ENCODE data around the gene CYP39A1. TPM values are rescaled to one million over a fixed set of nuclear protein-coding genes. Genes with fewer than 3 reads are reported as not detected.

The CYP39A1 gene
- total and polyA plus RNA-seq, 2 of the 13 experiments (the other 11 are each of a cell fraction or from before 2014, with no cell fraction given), result 0.13 TPM; not detected in 1

DNA sequence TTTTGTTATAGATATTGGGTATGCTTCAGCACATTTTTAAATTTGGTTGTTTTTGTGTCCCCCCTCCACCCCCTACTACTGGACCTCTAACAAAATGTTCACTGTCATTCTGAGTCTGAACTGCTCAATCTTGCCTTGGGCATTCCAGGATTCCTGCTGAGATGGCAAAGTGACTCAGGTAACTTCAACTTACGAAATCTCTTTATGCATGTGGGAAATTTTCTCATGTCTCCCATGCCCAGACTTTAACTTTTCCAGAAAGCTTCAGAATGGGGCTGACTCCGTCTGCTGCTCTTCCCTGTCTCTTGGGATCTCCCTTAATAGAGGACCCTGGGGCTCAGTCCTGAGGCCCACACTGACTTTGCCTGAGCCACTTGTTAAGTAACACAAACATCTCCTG is 14.0 kb downstream of the CYP39A1 start:
- no peak overlapping the region for H3K4me3 ChIP-seq (replicated peaks in 1 of 3; ENCODE audit: insufficient read depth in 1 of 3, low read depth in 2 of 3, low read length in 3 of 3)
- WGBS (ENCODE audit: low lambda C conversion rate), result 2% methylated on average over 2 of the region's 2 CpGs
- in situ Hi-C loops (cut with HindIII; ENCODE audit: extremely low pct_ligation_motif_present, low pct_unique_long_range_greater_than_20kb) (loop anchor here (10.0 kb wide), 2 partner anchors 214 to 424 kb away; no protein-coding TSS in a partner anchor), intact Hi-C loops (cut with micrococcal nuclease; ENCODE audit: unreplicated experiment) (no loop called here)
- DNase-seq (ENCODE audit: low spot score) (no peak), ATAC-seq (no peak), FAIRE-seq (no peak)
- ChIA-PET CTCF (ENCODE audit: low intra/inter-chr PET ratio, low total read pairs) (no interaction called here), POLR2A (no interaction called here)
- no peaks in the 10 kb centered on the region for H3K4me1 ChIP-seq (ENCODE audit: insufficient read depth, low read length)
- H2AFZ ChIP-seq (ENCODE audit: low read length), result no peak overlapping the region
- no peak overlapping the region for H3K4me2 ChIP-seq (ENCODE audit: low read depth, low read length)
- BruUV-seq (replicated peaks), result no TSS peak
- no peak overlapping the region for H3K27ac ChIP-seq (ENCODE audit: extremely low read length, insufficient read depth, low read length)
- no peak overlapping the region for H3K9ac ChIP-seq (ENCODE audit: insufficient read depth, low read depth, low read length)
- no peaks in the 10 kb centered on the region for H3K36me3 ChIP-seq (replicated peaks in 1 of 2; ENCODE audit: control insufficient read depth in 1 of 2, insufficient read depth in 2 of 2, low read length in 2 of 2)
- H3K79me2 ChIP-seq (ENCODE audit: insufficient read depth, low read length), result no peaks in the 10 kb centered on the region
- no peaks in the 10 kb centered on the region for H4K20me1 ChIP-seq (ENCODE audit: insufficient read depth, low read length)
- TF ChIP-seq SCMH1 (CRISPR knock-in tag; IDR thresholded peaks at IDR 0.05; ENCODE audit: borderline replicate concordance) (no peak), KLF9 (CRISPR knock-in tag; IDR thresholded peaks at IDR 0.05; ENCODE audit: low read depth) (no peak), ZSCAN22 (CRISPR knock-in tag; IDR thresholded peaks at IDR 0.05) (no peak), ZNF605 (CRISPR knock-in tag; IDR thresholded peaks at IDR 0.05) (no peak), CTCF (CRISPR knock-in tag; IDR thresholded peaks at IDR 0.05) (no peak), MIER2 (CRISPR knock-in tag; IDR thresholded peaks at IDR 0.05) (no peak), ZNF224 (CRISPR knock-in tag; IDR thresholded peaks at IDR 0.05) (no peak), SSRP1 (CRISPR knock-in tag; IDR thresholded peaks at IDR 0.05) (no peak), ZNF44 (CRISPR knock-in tag; IDR thresholded peaks at IDR 0.05) (no peak), ZNF530 (CRISPR knock-in tag; IDR thresholded peaks at IDR 0.05; ENCODE audit: low read depth) (no peak), ZNF549 (CRISPR knock-in tag; IDR thresholded peaks at IDR 0.05) (no peak)
- TF ChIP-seq, protein P1, sequence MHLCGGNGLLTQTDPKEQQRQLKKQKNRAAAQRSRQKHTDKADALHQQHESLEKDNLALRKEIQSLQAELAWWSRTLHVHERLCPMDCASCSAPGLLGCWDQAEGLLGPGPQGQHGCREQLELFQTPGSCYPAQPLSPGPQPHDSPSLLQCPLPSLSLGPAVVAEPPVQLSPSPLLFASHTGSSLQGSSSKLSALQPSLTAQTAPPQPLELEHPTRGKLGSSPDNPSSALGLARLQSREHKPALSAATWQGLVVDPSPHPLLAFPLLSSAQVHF (CRISPR knock-in tag; IDR thresholded peaks at IDR 0.05), result no peak
- TF ChIP-seq, protein P2, sequence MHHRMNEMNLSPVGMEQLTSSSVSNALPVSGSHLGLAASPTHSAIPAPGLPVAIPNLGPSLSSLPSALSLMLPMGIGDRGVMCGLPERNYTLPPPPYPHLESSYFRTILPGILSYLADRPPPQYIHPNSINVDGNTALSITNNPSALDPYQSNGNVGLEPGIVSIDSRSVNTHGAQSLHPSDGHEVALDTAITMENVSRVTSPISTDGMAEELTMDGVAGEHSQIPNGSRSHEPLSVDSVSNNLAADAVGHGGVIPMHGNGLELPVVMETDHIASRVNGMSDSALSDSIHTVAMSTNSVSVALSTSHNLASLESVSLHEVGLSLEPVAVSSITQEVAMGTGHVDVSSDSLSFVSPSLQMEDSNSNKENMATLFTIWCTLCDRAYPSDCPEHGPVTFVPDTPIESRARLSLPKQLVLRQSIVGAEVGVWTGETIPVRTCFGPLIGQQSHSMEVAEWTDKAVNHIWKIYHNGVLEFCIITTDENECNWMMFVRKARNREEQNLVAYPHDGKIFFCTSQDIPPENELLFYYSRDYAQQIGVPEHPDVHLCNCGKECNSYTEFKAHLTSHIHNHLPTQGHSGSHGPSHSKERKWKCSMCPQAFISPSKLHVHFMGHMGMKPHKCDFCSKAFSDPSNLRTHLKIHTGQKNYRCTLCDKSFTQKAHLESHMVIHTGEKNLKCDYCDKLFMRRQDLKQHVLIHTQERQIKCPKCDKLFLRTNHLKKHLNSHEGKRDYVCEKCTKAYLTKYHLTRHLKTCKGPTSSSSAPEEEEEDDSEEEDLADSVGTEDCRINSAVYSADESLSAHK (CRISPR knock-in tag; IDR thresholded peaks at IDR 0.05; ENCODE audit: borderline replicate concordance), result no peak
- TF ChIP-seq, protein P3, sequence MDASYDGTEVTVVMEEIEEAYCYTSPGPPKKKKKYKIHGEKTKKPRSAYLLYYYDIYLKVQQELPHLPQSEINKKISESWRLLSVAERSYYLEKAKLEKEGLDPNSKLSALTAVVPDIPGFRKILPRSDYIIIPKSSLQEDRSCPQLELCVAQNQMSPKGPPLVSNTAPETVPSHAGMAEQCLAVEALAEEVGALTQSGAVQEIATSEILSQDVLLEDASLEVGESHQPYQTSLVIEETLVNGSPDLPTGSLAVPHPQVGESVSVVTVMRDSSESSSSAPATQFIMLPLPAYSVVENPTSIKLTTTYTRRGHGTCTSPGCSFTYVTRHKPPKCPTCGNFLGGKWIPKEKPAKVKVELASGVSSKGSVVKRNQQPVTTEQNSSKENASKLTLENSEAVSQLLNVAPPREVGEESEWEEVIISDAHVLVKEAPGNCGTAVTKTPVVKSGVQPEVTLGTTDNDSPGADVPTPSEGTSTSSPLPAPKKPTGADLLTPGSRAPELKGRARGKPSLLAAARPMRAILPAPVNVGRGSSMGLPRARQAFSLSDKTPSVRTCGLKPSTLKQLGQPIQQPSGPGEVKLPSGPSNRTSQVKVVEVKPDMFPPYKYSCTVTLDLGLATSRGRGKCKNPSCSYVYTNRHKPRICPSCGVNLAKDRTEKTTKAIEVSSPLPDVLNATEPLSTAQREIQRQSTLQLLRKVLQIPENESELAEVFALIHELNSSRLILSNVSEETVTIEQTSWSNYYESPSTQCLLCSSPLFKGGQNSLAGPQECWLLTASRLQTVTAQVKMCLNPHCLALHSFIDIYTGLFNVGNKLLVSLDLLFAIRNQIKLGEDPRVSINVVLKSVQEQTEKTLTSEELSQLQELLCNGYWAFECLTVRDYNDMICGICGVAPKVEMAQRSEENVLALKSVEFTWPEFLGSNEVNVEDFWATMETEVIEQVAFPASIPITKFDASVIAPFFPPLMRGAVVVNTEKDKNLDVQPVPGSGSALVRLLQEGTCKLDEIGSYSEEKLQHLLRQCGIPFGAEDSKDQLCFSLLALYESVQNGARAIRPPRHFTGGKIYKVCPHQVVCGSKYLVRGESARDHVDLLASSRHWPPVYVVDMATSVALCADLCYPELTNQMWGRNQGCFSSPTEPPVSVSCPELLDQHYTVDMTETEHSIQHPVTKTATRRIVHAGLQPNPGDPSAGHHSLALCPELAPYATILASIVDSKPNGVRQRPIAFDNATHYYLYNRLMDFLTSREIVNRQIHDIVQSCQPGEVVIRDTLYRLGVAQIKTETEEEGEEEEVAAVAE (CRISPR knock-in tag; IDR thresholded peaks at IDR 0.05; ENCODE audit: borderline replicate concordance), result no peak
- no peaks in the 10 kb centered on the region for H3K9me3 ChIP-seq (ENCODE audit: low read length)
- H3K27me3 ChIP-seq (ENCODE audit: control insufficient read depth in 1 of 2, insufficient read depth in 2 of 2, low read length in 2 of 2), result no peaks in the 10 kb centered on the region

All from HepG2 (cell line).